Mesenchymal stem cell (in vitro differentiated cells and primary cell): ENCODE results near the gene MGAT3.

ENCODE experiments used
- DNase-seq: peaks from one replicate; pipeline ENCODE4 v3.0.0-alpha.2; 2013
- H2AFZ ChIP-seq: one replicate; pipeline ENCODE4 v1.6.1; 2013; ENCODE audit warnings: low read depth, mild to moderate bottlenecking, control low read depth, inconsistent platforms, low read length, moderate library complexity
- H2AK5ac ChIP-seq: 2 replicates; pipeline ENCODE4 v1.6.1; 2013; ENCODE audit warnings: low read length, moderate library complexity, mild to moderate bottlenecking, inconsistent platforms; ENCODE audit not compliant: severe bottlenecking
- H2BK120ac ChIP-seq: one replicate; pipeline ENCODE4 v1.6.1; 2013; ENCODE audit warnings: low read depth, mild to moderate bottlenecking, inconsistent platforms, low read length, moderate library complexity
- H2BK12ac ChIP-seq, 2 experiments: one replicate each; pipeline ENCODE4 v1.6.1; 2013; ENCODE audit warnings: inconsistent platforms in 2 of 2, low read length in 2 of 2, mild to moderate bottlenecking in 2 of 2, moderate library complexity in 2 of 2, control low read depth in 1 of 2
- H2BK15ac ChIP-seq: one replicate; pipeline ENCODE4 v1.6.1; 2013; ENCODE audit warnings: mild to moderate bottlenecking, low read depth, inconsistent platforms; ENCODE audit not compliant: poor library complexity, severe bottlenecking
- H2BK5ac ChIP-seq: 2 replicates; pipeline ENCODE4 v1.6.1; 2013; ENCODE audit warnings: low read depth, mild to moderate bottlenecking, low read length, control low read depth, inconsistent platforms; ENCODE audit not compliant: poor library complexity, severe bottlenecking
- H3K14ac ChIP-seq, 2 experiments: one replicate each; pipeline ENCODE4 v1.6.1; 2013; ENCODE audit warnings: inconsistent platforms in 2 of 2, low read length in 2 of 2, control low read depth in 1 of 2, mild to moderate bottlenecking in 1 of 2, moderate library complexity in 1 of 2
- H3K18ac ChIP-seq, 2 experiments: one replicate each; pipeline ENCODE4 v1.6.1; 2013; ENCODE audit warnings: inconsistent platforms in 2 of 2, low read length in 2 of 2, control low read depth in 1 of 2, low read depth in 1 of 2, mild to moderate bottlenecking in 1 of 2
- H3K23ac ChIP-seq, 2 experiments: one replicate each; pipeline ENCODE4 v1.6.1; 2013; ENCODE audit warnings: inconsistent platforms in 2 of 2, low read length in 2 of 2, mild to moderate bottlenecking in 2 of 2, moderate library complexity in 2 of 2, control low read depth in 1 of 2
- H3K27ac ChIP-seq: 2 replicates; pipeline ENCODE4 v1.5.1; 2013; ENCODE audit warnings: mild to moderate bottlenecking, moderate library complexity, low read length, control low read depth, inconsistent platforms; ENCODE audit not compliant: poor library complexity, severe bottlenecking
- H3K27me3 ChIP-seq, 2 experiments: 2 replicates each; pipeline versions ENCODE4 v1.6.1 to v1.7.0; 2013; ENCODE audit warnings: low read length in 2 of 2, mild to moderate bottlenecking in 2 of 2, moderate library complexity in 2 of 2, control low read depth in 1 of 2, inconsistent platforms in 1 of 2; ENCODE audit not compliant: control insufficient read depth in 1 of 2, insufficient read depth in 1 of 2
- H3K36me3 ChIP-seq, 2 experiments: 2 replicates each; pipeline versions ENCODE4 v1.6.1 to v1.7.0; 2013; ENCODE audit warnings: low read length in 2 of 2, control low read depth in 1 of 2, inconsistent platforms in 1 of 2, low read depth in 1 of 2, mild to moderate bottlenecking in 1 of 2; ENCODE audit not compliant: insufficient read depth in 2 of 2, control insufficient read depth in 1 of 2
- H3K4ac ChIP-seq, 2 experiments: one replicate each; pipeline ENCODE4 v1.6.1; 2013; ENCODE audit warnings: inconsistent platforms in 2 of 2, low read length in 2 of 2, mild to moderate bottlenecking in 2 of 2, moderate library complexity in 2 of 2, control low read depth in 1 of 2, low read depth in 1 of 2
- H3K4me1 ChIP-seq: 2 replicates; pipeline ENCODE4 v1.6.1; 2013; ENCODE audit warnings: low read depth, low read length, control low read depth; ENCODE audit not compliant: control insufficient read depth, insufficient read depth
- H3K4me2 ChIP-seq: 2 replicates; pipeline ENCODE4 v1.6.1; 2013; ENCODE audit warnings: low read length, mild to moderate bottlenecking, inconsistent platforms; ENCODE audit not compliant: poor library complexity, severe bottlenecking
- H3K4me3 ChIP-seq, 2 experiments: 2 replicates each; pipeline versions ENCODE4 v1.5.1 to v1.7.0; 2013; ENCODE audit warnings: low read length in 2 of 2, mild to moderate bottlenecking in 2 of 2, control low read depth in 1 of 2, low read depth in 1 of 2; ENCODE audit not compliant: insufficient read depth in 1 of 2
- H3K79me1 ChIP-seq: replicated peaks from 2 replicates; pipeline ENCODE4 v1.6.1; 2013; ENCODE audit warnings: mild to moderate bottlenecking, control low read depth, low read length, inconsistent platforms; ENCODE audit not compliant: poor library complexity, severe bottlenecking
- H3K9ac ChIP-seq: 2 replicates; pipeline ENCODE4 v1.7.0; 2013; ENCODE audit warnings: mild to moderate bottlenecking, low read length, moderate library complexity
- H3K9me3 ChIP-seq: 2 replicates; pipeline ENCODE4 v1.7.0; 2013; ENCODE audit warnings: mild to moderate bottlenecking, low read length; ENCODE audit not compliant: control insufficient read depth
- H4K8ac ChIP-seq: one replicate; pipeline ENCODE4 v1.6.1; 2013; ENCODE audit warnings: inconsistent platforms, mild to moderate bottlenecking, low read length, moderate library complexity
- H4K91ac ChIP-seq: one replicate; pipeline ENCODE4 v1.6.1; 2013; ENCODE audit warnings: mild to moderate bottlenecking, low read length, inconsistent platforms
- WGBS: methylation state at CpG from one replicate; pipeline ENCODE4 v1.1.7; 2013; ENCODE audit warnings: mixed read lengths; 5-methylcytosine and 5-hydroxymethylcytosine counted together

Gene MGAT3

DNA sequence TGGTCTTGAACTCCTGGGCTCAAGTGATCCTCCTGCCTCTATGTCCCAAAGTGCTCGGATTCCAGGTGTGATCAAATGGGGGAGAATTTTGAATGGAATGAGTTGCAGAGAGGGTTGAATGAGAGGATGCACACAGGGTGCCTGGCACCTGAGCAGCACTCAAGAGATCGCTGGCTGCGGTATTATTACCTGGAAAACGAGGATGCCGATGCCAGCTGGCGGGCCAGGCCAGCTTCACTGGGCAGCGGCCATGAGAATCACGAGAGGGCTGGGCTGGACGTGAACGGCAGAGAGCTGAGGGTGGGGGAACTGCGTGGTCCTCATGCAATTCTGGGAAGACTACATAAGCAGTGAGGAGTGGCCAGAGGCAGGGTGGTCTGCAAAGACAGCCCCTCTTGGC, 2.9 kb downstream of the MGAT3 start:
- no peak overlapping the region for H2BK5ac ChIP-seq
- H3K36me3 ChIP-seq: no peaks in the 10 kb centered on the region
- H3K27ac ChIP-seq: no peak overlapping the region
- no peak overlapping the region for H3K9ac ChIP-seq
- H3K9me3 ChIP-seq: no peaks in the 10 kb centered on the region
- no peak for DNase-seq
- no peak overlapping the region for H3K4ac ChIP-seq
- no peak overlapping the region for H2BK12ac ChIP-seq
- peaks cover 20% of the 10 kb centered on the region for H3K4me1 ChIP-seq
- H2BK120ac ChIP-seq: no peak overlapping the region
- H3K79me1 ChIP-seq: no peaks in the 10 kb centered on the region
- no peak overlapping the region for H2BK15ac ChIP-seq
- H3K4me2 ChIP-seq: no peak overlapping the region
- H3K27me3 ChIP-seq: peaks cover 28 to 55% of the 10 kb centered on the region in 2 experiments
- WGBS: 89% methylated on average over 11 of the region's 11 CpGs
- no peak overlapping the region for H3K23ac ChIP-seq
- H3K4me3 ChIP-seq: no peak overlapping the region
- no peak overlapping the region for H3K18ac ChIP-seq
- no peak overlapping the region for H3K14ac ChIP-seq
- H2AFZ ChIP-seq: no peak overlapping the region
- peak overlapping the region; percentile 8 for H4K91ac ChIP-seq
- no peak overlapping the region for H2AK5ac ChIP-seq
- H4K8ac ChIP-seq: peak overlapping the region; percentile 53

DNA sequence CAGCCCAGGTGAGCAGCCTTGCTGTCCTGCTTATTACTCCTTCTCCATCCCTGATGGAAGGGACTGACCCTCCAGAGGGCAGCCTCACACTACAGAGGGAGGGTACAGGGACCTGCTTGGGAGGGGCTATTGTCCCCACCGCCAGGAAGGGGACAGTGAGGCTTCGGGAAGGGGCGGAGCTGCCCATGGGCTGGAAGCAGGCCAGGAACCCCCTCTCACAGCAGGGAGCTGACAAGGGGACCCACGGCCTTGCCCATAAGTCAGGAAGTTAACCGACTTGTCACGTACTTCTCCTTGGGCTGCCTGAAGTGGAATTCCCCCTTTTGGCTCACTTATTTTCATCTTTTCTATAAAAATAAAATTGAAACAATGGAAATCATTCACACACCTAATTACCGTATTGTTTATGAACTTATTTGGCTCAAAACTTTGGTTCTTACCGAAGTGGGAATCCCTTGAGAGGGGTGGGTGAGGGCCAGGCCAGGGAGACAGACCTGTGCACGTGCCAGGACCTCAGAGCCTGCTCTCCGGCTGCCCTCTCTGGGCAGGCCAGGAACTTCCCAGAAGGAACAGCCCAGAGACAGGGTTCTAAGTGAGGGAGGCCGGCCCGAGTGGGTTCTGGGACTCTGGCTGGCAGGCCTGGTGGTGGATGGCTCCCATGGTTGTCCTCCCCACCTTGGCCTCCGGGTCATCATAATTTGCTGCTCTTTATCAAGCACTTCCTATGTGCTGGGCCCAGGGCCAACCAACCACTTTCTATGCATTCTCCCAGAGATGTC, 5.8 kb downstream of the MGAT3 start:
- Histone ChIP-seq H2BK12ac (no peak overlapping the region), H2AFZ (no peak overlapping the region), H4K8ac (peak overlapping the region; percentile 20), H4K91ac (no peak overlapping the region), H3K4ac (peak overlapping the region in 1 of 2 experiments; percentile 17), H3K4me2 (no peak overlapping the region), H3K14ac (no peak overlapping the region), H3K18ac (no peak overlapping the region), H3K27me3 (peaks cover 18 to 43% of the 10 kb centered on the region in 2 experiments), H3K36me3 (no peaks in the 10 kb centered on the region), H3K9ac (no peak overlapping the region), H2BK5ac (no peak overlapping the region), H3K23ac (no peak overlapping the region), H3K9me3 (no peaks in the 10 kb centered on the region), H3K4me1 (peaks cover 17% of the 10 kb centered on the region), H2BK120ac (no peak overlapping the region), H3K4me3 (no peak overlapping the region), H2AK5ac (peak overlapping the region; percentile 28), H2BK15ac (peak overlapping the region; percentile 34), H3K27ac (no peak overlapping the region), H3K79me1 (no peaks in the 10 kb centered on the region)
- WGBS: 63% methylated on average over 12 of the region's 13 CpGs
- no peak for DNase-seq

DNA sequence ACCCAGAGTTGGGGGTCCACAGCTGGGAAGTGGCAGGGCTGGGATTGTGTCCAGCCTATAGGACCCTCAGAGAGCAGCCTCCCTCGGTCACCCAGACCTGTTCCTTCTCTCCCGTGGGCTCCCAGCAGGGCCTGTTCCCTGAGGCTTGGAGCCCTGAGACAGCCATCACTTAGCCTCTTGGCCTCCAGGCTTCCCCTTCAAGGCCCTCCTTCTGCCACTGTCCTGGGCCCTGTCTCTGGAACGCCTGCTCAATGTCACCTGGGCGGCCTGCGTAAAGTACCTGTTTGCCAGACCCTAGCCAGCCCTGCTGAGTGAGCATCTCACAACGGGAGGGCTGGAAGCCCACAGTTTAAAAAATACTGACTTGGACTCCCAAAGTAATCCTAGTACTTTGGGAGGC, 6.5 kb downstream of the MGAT3 start:
- H3K4me2 ChIP-seq: no peak overlapping the region
- H3K23ac ChIP-seq: no peak overlapping the region
- H3K18ac ChIP-seq: peak overlapping the region in 1 of 2 experiments; percentile 19
- peaks cover 14 to 44% of the 10 kb centered on the region in 2 experiments for H3K27me3 ChIP-seq
- WGBS: 91% methylated on average over 5 of the region's 6 CpGs
- H4K8ac ChIP-seq: no peak overlapping the region
- H3K14ac ChIP-seq: no peak overlapping the region
- H4K91ac ChIP-seq: no peak overlapping the region
- no peak overlapping the region for H3K4me3 ChIP-seq
- no peak overlapping the region for H3K4ac ChIP-seq
- no peak for DNase-seq
- H3K4me1 ChIP-seq: peaks cover 14% of the 10 kb centered on the region
- H2BK5ac ChIP-seq: no peak overlapping the region
- H3K79me1 ChIP-seq: no peaks in the 10 kb centered on the region
- no peak overlapping the region for H3K27ac ChIP-seq
- H2AK5ac ChIP-seq: peak overlapping the region; percentile 28
- H2BK120ac ChIP-seq: no peak overlapping the region
- no peak overlapping the region for H2AFZ ChIP-seq
- H3K9me3 ChIP-seq: no peaks in the 10 kb centered on the region
- H2BK15ac ChIP-seq: no peak overlapping the region
- no peaks in the 10 kb centered on the region for H3K36me3 ChIP-seq
- H2BK12ac ChIP-seq: no peak overlapping the region
- H3K9ac ChIP-seq: no peak overlapping the region

DNA sequence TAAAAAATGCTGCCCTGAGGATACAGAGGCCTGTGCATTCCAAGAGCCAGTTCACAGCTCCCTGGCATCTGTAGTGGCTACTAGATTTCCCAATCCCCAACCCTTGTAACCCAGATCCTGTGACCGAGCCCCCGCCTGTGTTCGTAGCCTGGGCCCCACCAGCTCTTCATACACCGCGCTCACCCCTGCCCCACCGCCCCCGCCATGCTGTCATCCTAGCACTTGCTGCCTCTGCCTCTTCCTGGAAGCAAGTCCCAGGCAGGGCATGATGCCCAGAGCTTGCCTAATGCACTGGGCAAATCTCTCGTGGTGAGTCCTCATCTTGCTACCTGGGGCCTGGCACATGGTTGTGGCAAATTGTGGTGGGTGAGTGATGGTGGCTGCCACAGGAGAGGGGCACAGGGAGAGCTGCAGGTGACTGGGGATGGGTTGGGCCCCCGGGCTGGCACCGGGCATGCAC, 7.1 kb downstream of the MGAT3 start:
- no peak overlapping the region for H3K27ac ChIP-seq
- H3K4ac ChIP-seq: no peak overlapping the region
- no peak overlapping the region for H3K14ac ChIP-seq
- no peak overlapping the region for H2BK12ac ChIP-seq
- no peaks in the 10 kb centered on the region for H3K36me3 ChIP-seq
- no peak overlapping the region for H2AK5ac ChIP-seq
- H4K8ac ChIP-seq: no peak overlapping the region
- no peak overlapping the region for H3K9ac ChIP-seq
- no peak overlapping the region for H2AFZ ChIP-seq
- no peaks in the 10 kb centered on the region for H3K9me3 ChIP-seq
- H3K4me1 ChIP-seq: peaks cover 11% of the 10 kb centered on the region
- peaks cover 7 to 42% of the 10 kb centered on the region in 2 experiments for H3K27me3 ChIP-seq
- peak overlapping the region in 1 of 2 experiments; percentile 34 for H3K23ac ChIP-seq
- no peak overlapping the region for H4K91ac ChIP-seq
- no peak overlapping the region for H2BK120ac ChIP-seq
- DNase-seq: no peak
- H3K18ac ChIP-seq: peak overlapping the region in 1 of 2 experiments; percentile 31
- no peak overlapping the region for H3K4me2 ChIP-seq
- no peak overlapping the region for H3K4me3 ChIP-seq
- H2BK5ac ChIP-seq: no peak overlapping the region
- no peak overlapping the region for H2BK15ac ChIP-seq
- H3K79me1 ChIP-seq: no peaks in the 10 kb centered on the region
- WGBS: 92% methylated on average over 10 of the region's 10 CpGs
